Measurements from ENCODE around the gene SMPX. TPM values are rescaled to one million over a fixed set of nuclear protein-coding genes. Genes with fewer than 3 reads are reported as not detected.

The SMPX gene
- total and polyA plus RNA-seq, 8 donors, result 1.0 to 126 (median 13.9) TPM; not detected in 2

Other genes with a start within 250 kb of the SMPX start
- under 1 TPM in 1 of 5 donors, not detected in 4; 0.18 TPM for gene KLHL34, start 99.8 kb downstream of the SMPX start, total RNA-seq
- gene KLHL34, start 99.8 kb downstream of the SMPX start, polyA plus RNA-seq, result under 1 TPM in 1 of 3 donors, not detected in 2; 0.06 TPM
- gene MBTPS2, start 81.5 kb upstream of the SMPX start, total RNA-seq, result 10 to 100 TPM in 2 of 5 donors, 1 to 10 TPM in 2, not detected in 1; 1.2 to 20.2 (median 11.6) TPM
- 1 to 10 TPM; 1.8 to 2.1 (median 2.0) TPM for gene MBTPS2, start 81.5 kb upstream of the SMPX start, polyA plus RNA-seq
- 1 to 10 TPM in 2 of 5 donors, not detected in 3; 1.4 to 5.7 TPM for gene YY2, start 97.9 kb upstream of the SMPX start, total RNA-seq
- under 1 TPM; 0.25 to 0.55 (median 0.31) TPM for gene YY2, start 97.9 kb upstream of the SMPX start, polyA plus RNA-seq
- gene SMS, start 182.6 kb upstream of the SMPX start, total RNA-seq, result 10 to 100 TPM in 4 of 5 donors, 1 to 10 TPM in 1; 9.6 to 75.8 (median 65.2) TPM
- gene SMS, start 182.6 kb upstream of the SMPX start, polyA plus RNA-seq, result 10 to 100 TPM; 41.2 to 48.8 (median 43.9) TPM

Measured in stomach (tissue), 8 donors.